ENCODE data around the gene TTC4. TPM values are rescaled to one million over a fixed set of nuclear protein-coding genes. Genes with fewer than 3 reads are reported as not detected.

The TTC4 gene
- total RNA-seq, 2 donors from 2014 or later = 23.1 to 28.3 TPM

DNA sequence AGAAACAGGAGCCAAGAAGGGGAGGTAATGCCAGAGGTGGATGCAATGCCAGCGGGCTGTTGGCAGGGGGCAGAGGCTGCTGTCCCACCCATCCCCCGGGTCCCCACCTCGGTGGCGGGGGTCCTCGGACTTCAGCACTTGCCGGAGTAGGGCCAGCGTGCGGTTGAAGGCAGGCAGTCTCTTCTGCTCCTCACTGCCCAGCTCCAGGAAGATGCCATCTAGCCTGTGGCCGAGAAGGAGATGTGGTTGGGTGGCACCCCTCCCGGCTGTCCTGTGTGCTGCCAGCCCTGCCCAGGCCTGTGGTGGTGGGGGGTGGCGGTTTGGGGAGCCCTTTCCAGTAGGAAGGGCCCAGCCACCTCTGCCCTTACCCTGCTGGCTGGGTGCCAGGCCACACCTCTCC, 71.9 kb downstream of the TTC4 start:
- H3K4me3 ChIP-seq (ENCODE audit: low read length) = no peak overlapping the region
- H3K27ac ChIP-seq (ENCODE audit: low read depth, low read length) = no peak overlapping the region
- TF ChIP-seq, protein P1, sequence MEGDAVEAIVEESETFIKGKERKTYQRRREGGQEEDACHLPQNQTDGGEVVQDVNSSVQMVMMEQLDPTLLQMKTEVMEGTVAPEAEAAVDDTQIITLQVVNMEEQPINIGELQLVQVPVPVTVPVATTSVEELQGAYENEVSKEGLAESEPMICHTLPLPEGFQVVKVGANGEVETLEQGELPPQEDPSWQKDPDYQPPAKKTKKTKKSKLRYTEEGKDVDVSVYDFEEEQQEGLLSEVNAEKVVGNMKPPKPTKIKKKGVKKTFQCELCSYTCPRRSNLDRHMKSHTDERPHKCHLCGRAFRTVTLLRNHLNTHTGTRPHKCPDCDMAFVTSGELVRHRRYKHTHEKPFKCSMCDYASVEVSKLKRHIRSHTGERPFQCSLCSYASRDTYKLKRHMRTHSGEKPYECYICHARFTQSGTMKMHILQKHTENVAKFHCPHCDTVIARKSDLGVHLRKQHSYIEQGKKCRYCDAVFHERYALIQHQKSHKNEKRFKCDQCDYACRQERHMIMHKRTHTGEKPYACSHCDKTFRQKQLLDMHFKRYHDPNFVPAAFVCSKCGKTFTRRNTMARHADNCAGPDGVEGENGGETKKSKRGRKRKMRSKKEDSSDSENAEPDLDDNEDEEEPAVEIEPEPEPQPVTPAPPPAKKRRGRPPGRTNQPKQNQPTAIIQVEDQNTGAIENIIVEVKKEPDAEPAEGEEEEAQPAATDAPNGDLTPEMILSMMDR (conservative IDR thresholded peaks at IDR 0.05) = no peak
- H3K4me3 Mint-ChIP-seq = no peak overlapping the region
- H3K27ac Mint-ChIP-seq = no peak overlapping the region
- no peaks in the 10 kb centered on the region for H3K4me1 ChIP-seq (ENCODE audit: control insufficient read depth, insufficient read depth, low read length)
- H3K27me3 Mint-ChIP-seq (ENCODE audit: insufficient read depth) = peaks cover 25% of the 10 kb centered on the region
- peaks cover 11% of the 10 kb centered on the region for H3K27me3 ChIP-seq (ENCODE audit: control insufficient read depth, insufficient read depth, low read length, poor library complexity, severe bottlenecking)
- H3K9me3 Mint-ChIP-seq = no peaks in the 10 kb centered on the region
- H3K36me3 ChIP-seq (ENCODE audit: control insufficient read depth, insufficient read depth, low read length) = no peaks in the 10 kb centered on the region
- no peaks in the 10 kb centered on the region for H3K9me3 ChIP-seq (ENCODE audit: control insufficient read depth, low read length)
- 87 to 91% methylated on average over 3 to 11 of the region's 11 CpGs for WGBS, 2 experiments (ENCODE audit: insufficient coverage in 1 of 2, insufficient read length in 1 of 2)
- DNase-seq = no peak
- no peak overlapping the region for H3K9ac ChIP-seq (ENCODE audit: extremely low read depth, low read length, poor library complexity, severe bottlenecking)
- peaks cover 13% of the 10 kb centered on the region for H3K4me1 Mint-ChIP-seq
- H3K36me3 Mint-ChIP-seq (ENCODE audit: low read depth) = no peaks in the 10 kb centered on the region

DNA sequence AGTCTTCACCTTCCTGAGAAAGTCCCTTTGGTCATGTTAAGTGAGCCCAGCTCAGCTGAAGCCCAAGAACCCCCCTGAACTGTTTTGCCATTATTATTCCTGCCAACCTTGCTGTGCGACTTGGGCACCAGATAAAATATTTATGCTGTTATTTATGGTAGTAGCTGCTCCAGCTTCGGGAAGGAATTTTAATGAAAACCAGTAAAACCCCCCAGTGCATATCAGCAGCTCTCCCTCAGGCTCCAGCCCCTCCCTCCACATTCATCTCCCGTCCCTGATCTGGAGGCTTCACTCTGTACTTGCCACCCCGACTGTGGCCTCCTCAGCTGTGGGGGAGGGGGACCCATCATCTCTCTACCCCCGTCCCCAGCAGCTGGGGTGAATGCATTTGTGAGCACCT, 72.8 kb downstream of the TTC4 start:
- Histone ChIP-seq H3K4me3 (ENCODE audit: low read length) (no peak overlapping the region), H3K9ac (ENCODE audit: extremely low read depth, low read length, poor library complexity, severe bottlenecking) (no peak overlapping the region), H3K4me1 (ENCODE audit: control insufficient read depth, insufficient read depth, low read length) (no peaks in the 10 kb centered on the region), H3K36me3 (ENCODE audit: control insufficient read depth, insufficient read depth, low read length) (no peaks in the 10 kb centered on the region), H3K27ac (ENCODE audit: low read depth, low read length) (no peak overlapping the region), H3K27me3 (ENCODE audit: control insufficient read depth, insufficient read depth, low read length, poor library complexity, severe bottlenecking) (peaks cover 2% of the 10 kb centered on the region), H3K9me3 (ENCODE audit: control insufficient read depth, low read length) (no peaks in the 10 kb centered on the region)
- DNase-seq = no peak
- H3K4me1 Mint-ChIP-seq = peaks cover 13% of the 10 kb centered on the region
- H3K27ac Mint-ChIP-seq = no peak overlapping the region
- no peaks in the 10 kb centered on the region for H3K36me3 Mint-ChIP-seq (ENCODE audit: low read depth)
- TF ChIP-seq, protein P1 (conservative IDR thresholded peaks at IDR 0.05) = no peak
- no peak overlapping the region for H3K4me3 Mint-ChIP-seq
- WGBS, 2 experiments (ENCODE audit: insufficient coverage in 1 of 2, insufficient read length in 1 of 2) = 71% methylated on average over 5 of the region's 5 CpGs; no CpG with 5 or more reads in 1 of the 2 experiments
- peaks cover 17% of the 10 kb centered on the region for H3K27me3 Mint-ChIP-seq (ENCODE audit: insufficient read depth)
- no peaks in the 10 kb centered on the region for H3K9me3 Mint-ChIP-seq

DNA sequence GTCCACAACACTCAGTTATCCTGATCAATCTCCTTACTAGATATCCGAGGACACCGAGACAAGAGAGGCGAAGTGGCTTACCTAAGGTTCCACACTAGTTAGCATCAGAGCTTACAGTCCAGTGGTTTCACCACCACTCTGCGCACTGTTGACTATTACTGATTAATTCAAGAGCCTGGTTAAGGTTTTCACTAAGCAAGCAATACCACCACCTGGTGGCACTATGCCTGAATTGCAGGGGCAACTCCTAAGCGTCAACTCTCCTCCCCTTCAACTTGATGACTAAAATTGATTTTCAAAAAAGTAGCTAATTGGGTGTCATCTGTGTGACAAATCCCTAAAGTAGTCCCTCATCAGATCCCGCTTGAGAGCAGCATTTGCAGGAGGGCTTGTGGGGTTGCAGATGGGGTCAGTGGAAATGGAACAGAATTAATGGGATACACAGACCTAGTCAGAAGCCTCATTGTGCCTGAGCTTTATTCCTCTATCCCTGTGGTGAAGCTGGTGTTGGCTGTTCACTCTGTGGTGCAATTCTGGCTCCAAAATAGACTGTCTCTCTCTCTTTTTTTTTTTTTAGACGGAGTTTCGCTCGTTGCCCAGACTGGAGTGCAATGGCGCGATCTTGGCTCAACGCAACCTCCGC, 76.3 kb downstream of the TTC4 start:
- no peaks in the 10 kb centered on the region for H3K9me3 ChIP-seq (ENCODE audit: control insufficient read depth, low read length)
- Mint-ChIP-seq H3K27me3 (ENCODE audit: insufficient read depth) (peaks cover 3% of the 10 kb centered on the region), H3K27ac (no peak overlapping the region), H3K9me3 (no peaks in the 10 kb centered on the region), H3K4me3 (no peak overlapping the region), H3K4me1 (peaks cover 20% of the 10 kb centered on the region), H3K36me3 (ENCODE audit: low read depth) (no peaks in the 10 kb centered on the region)
- no peak overlapping the region for H3K9ac ChIP-seq (ENCODE audit: extremely low read depth, low read length, poor library complexity, severe bottlenecking)
- no peak overlapping the region for H3K4me3 ChIP-seq (ENCODE audit: low read length)
- no peaks in the 10 kb centered on the region for H3K36me3 ChIP-seq (ENCODE audit: control insufficient read depth, insufficient read depth, low read length)
- DNase-seq = peak; percentile 92
- H3K27me3 ChIP-seq (ENCODE audit: control insufficient read depth, insufficient read depth, low read length, poor library complexity, severe bottlenecking) = no peaks in the 10 kb centered on the region
- TF ChIP-seq, protein P1 (conservative IDR thresholded peaks at IDR 0.05) = peak; percentile 98
- no peak overlapping the region for H3K27ac ChIP-seq (ENCODE audit: low read depth, low read length)
- no peaks in the 10 kb centered on the region for H3K4me1 ChIP-seq (ENCODE audit: control insufficient read depth, insufficient read depth, low read length)
- 85 to 93% methylated on average over 11 to 13 of the region's 13 CpGs for WGBS, 2 experiments (ENCODE audit: insufficient coverage in 1 of 2, insufficient read length in 1 of 2)

Other genes starting within 250 kb of the TTC4 start
- gene ACOT11, start 167.6 kb upstream of the TTC4 start, total RNA-seq = 1 to 10 TPM; 5.6 to 6.0 TPM
- gene FAM151A, start 92.3 kb upstream of the TTC4 start, total RNA-seq = not detected
- gene MROH7, start 74.1 kb upstream of the TTC4 start, total RNA-seq = 1 to 10 TPM in 1 of 2 donors, under 1 TPM in 1; 0.46 to 1.4 TPM
- gene PARS2, start 48.7 kb downstream of the TTC4 start, total RNA-seq = 1 to 10 TPM; 8.9 to 9.1 TPM
- gene TTC22, start 85.5 kb downstream of the TTC4 start, total RNA-seq = under 1 TPM; 0.44 to 0.53 TPM
- 100 to 1,000 TPM; 243 to 340 TPM for gene DHCR24, start 171.3 kb downstream of the TTC4 start, total RNA-seq

Data from endodermal cell (in vitro differentiated cells).